Retinal pigment epithelial cell (primary cell): ENCODE results near the gene RGS4.
A peak's percentile ranks its signal among the peaks of the same experiment; 100 is the strongest.

Source experiments
- DNase-seq: peaks from one replicate; pipeline ENCODE4 v3.0.0-alpha.2; 2010; ENCODE audit warnings: low read depth
- H3K4me3 ChIP-seq: 2 replicates; pipeline ENCODE4 v1.5.1; 2011; ENCODE audit warnings: mild to moderate bottlenecking, low read length, control low read depth, moderate library complexity
- CTCF ChIP-seq: conservative IDR thresholded peaks from 2 replicates; pipeline ENCODE4 v1.5.1; 2011; ENCODE audit warnings: low read depth, low read length, control low read depth, inconsistent platforms

Gene RGS4

DNA sequence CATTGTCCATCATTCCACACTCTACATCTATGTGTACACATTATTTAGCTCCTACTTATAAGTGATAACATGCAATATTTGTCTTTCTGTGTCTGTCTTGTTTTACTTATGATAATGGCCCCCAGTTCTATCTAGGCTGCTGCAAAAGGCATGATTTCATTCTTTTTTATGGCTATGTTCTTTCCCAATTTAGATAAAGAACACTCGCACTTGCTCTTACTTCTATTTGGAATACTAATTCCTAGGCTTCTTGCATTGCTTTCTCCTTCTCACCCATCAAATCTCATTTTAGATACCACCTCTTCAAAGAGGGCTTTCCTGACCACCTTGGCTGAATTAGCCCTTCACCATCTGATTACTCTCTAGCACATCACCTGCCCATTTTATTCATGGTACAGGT is 3.0 kb upstream of the RGS4 start:
- H3K4me3 ChIP-seq = no peak overlapping the region
- no peak for TF ChIP-seq CTCF
- no peak for DNase-seq

DNA sequence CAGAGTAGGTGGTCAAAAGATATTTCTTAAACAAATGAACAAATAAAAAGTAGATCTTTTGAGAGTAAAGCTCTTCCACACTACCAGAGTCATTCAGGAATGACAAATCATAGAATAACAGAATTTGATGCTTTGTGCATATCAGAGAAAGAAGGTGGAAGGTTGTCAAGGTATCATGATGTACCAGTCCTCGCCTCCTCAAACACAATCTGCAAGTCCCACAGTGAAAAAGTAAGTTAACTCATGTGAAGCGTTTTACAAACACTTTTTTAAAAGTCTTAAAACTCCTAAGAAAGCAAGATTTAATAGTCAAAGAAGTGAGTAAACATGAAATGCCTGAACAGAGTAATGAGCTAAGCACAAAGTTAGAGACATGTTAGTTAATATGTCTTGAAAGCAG is 2.5 kb upstream of the RGS4 start:
- no peak for DNase-seq
- TF ChIP-seq CTCF = no peak
- no peak overlapping the region for H3K4me3 ChIP-seq

GRCh38 chr1:163068716-163069115 is 445 bp upstream of the RGS4 start:
- TF ChIP-seq CTCF = no peak
- no peak for DNase-seq
- peak overlapping the region; percentile 60 for H3K4me3 ChIP-seq

DNA sequence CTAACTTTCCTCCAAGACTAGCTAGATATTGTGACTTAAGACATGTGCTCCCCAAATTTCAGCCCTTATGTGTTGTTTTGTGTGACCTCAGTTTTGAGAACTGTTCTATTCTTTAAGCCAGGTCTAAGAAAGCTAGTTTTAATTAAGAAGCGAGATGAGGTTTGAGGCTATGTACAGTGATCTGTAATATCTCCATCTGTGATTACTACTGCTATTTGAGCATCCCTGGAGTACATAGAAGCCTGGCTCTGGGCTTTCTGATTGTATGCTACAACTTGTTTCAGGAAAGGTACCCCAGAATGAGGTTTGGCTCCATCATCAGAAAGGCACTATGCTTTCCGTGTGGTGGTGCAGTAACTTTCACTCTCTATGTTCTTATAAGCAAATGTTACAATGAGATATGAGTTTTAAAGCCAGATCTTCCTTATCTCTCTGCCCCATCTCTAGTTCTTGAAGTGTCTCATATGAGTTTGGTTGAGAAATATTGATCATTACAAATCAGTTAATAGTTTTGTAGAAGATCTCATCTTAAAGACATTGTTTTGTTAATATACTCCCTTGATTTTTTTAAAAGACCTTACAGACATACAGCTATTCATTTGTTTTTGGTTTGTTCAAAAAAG is 605 bp downstream of the RGS4 start:
- no peak for DNase-seq
- no peak for TF ChIP-seq CTCF
- H3K4me3 ChIP-seq = peak overlapping the region; percentile 60

DNA sequence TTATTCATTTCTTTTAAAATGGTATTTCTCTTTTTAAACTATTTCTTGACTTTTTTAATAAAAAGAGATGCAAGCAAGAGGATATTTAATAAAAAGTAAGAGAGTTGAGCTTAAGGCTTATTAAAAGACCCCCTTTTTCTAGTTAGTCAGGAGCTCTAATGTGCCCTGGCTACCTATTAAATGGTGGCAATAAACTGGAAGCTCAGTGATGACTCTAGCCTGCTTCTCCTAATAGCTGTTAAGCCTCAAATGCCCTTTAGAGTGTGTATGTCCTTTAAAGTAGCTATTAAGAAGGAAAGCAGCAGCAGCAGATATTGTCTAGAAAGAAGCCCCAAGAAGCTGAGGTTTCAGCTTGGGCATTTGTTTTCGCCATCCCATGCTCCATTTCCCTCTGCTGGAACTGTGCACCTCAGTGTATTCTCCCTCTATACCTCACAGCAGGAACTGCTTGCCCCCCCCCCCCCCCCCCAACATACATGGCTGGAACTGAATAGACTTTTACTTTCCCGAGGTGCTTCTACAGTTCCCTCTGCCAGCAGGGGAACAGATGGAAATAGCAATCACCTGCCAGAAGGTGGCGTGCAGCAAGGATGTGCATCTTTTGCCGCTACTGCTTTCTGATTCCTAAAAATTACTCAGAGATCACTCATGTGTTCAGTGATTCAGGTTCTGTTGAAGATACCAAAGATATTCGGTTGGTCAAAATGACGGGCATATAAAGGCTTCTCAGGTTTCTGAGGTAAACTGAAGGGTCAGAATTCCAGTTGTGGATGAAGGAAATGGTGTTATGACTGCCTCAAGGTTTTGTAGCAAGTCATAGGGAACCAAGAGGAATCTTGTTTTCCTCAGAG is 2.5 kb downstream of the RGS4 start:
- peak overlapping the region; percentile 60 for H3K4me3 ChIP-seq
- DNase-seq = no peak
- peak; percentile 81 for TF ChIP-seq CTCF

GRCh38 chr1:163072658-163073057 is 3.5 kb downstream of the RGS4 start:
- H3K4me3 ChIP-seq = peak overlapping the region; percentile 60
- DNase-seq = no peak
- TF ChIP-seq CTCF = no peak

DNA sequence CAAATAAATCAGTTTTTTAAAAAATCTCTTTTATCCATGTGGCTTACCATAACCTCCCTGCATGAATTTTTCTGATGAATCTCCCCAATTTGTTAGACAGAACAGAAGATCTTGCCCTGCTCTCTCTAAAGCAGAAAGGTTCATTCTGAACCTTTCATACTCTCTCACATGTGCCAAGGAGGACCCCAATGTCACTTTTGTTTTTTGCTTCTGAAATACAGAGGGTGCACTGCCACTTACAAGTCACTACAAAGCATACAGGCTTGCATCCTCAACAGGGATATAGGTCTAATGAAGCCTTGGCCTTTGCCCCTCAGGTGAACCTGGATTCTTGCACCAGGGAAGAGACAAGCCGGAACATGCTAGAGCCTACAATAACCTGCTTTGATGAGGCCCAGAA is 4.8 kb downstream of the RGS4 start:
- H3K4me3 ChIP-seq = no peak overlapping the region
- DNase-seq = no peak
- no peak for TF ChIP-seq CTCF
